Keratinocyte (primary cell): ENCODE results near the gene CEP85L. TPM values are rescaled to one million over a fixed set of nuclear protein-coding genes. Genes with fewer than 3 reads are reported as not detected.

ENCODE experiments used
- DNase-seq: peaks from one replicate; pipeline ENCODE4 v3.0.0-alpha.2; 2011; ENCODE audit warnings: low read depth, missing footprints, low spot score
- FAIRE-seq: peaks from 2 replicates; lab custom pipeline; 2011; peaks lifted over from hg19 to GRCh38; lab: Jason Lieb, UNC
- H2AFZ ChIP-seq: 2 replicates; pipeline ENCODE4 v1.6.0; 2012; ENCODE audit warnings: low read length, control low read depth, inconsistent platforms; ENCODE audit not compliant: control insufficient read depth
- H3K27ac ChIP-seq: 2 replicates; pipeline ENCODE4 v1.5.1; 2011; ENCODE audit warnings: low read length; ENCODE audit not compliant: control insufficient read depth, insufficient read depth
- H3K27me3 ChIP-seq: 3 replicates; pipeline ENCODE4 v1.6.0; 2011; ENCODE audit warnings: low read length; ENCODE audit not compliant: control insufficient read depth, insufficient read depth; ENCODE audit errors: extremely low read depth
- H3K36me3 ChIP-seq, 2 experiments: 2 replicates in 1 of 2; 3 replicates in 1 of 2; pipeline ENCODE4 v1.5.1; 2011; ENCODE audit warnings: low read length in 2 of 2, mild to moderate bottlenecking in 1 of 2; ENCODE audit not compliant: control insufficient read depth in 2 of 2, insufficient read depth in 2 of 2; ENCODE audit errors: extremely low read depth in 1 of 2
- H3K4me1 ChIP-seq: 3 replicates; pipeline ENCODE4 v1.5.1; 2011; ENCODE audit warnings: low read length; ENCODE audit not compliant: control insufficient read depth, insufficient read depth; ENCODE audit errors: extremely low read depth
- H3K4me2 ChIP-seq: 3 replicates; pipeline ENCODE4 v1.6.0; 2011; ENCODE audit warnings: low read depth, low read length; ENCODE audit not compliant: control insufficient read depth, insufficient read depth; ENCODE audit errors: extremely low read depth
- H3K4me3 ChIP-seq, 3 experiments: fragments of 200-600 bp in 1 of 3; sonication (generic) in 1 of 3; 2 replicates in 2 of 3; 3 replicates in 1 of 3; pipeline ENCODE4 v1.5.1; 2011 to 2016; ENCODE audit warnings: low read length in 3 of 3, mild to moderate bottlenecking in 3 of 3, control low read depth in 2 of 3, inconsistent platforms in 1 of 3, low read depth in 1 of 3, mixed read lengths in 1 of 3, mixed run types in 1 of 3, moderate library complexity in 1 of 3; ENCODE audit not compliant: control insufficient read depth in 2 of 3, insufficient read depth in 2 of 3; ENCODE audit errors: extremely low read depth in 1 of 3
- H3K79me2 ChIP-seq: 2 replicates; pipeline ENCODE4 v1.6.0; 2012; ENCODE audit warnings: low read length; ENCODE audit not compliant: control insufficient read depth, insufficient read depth
- H3K9ac ChIP-seq: 3 replicates; pipeline ENCODE4 v1.6.0; 2011; ENCODE audit warnings: low read length; ENCODE audit not compliant: control insufficient read depth, insufficient read depth; ENCODE audit errors: extremely low read depth
- H3K9me1 ChIP-seq: 3 replicates; pipeline ENCODE4 v1.6.0; 2011; ENCODE audit warnings: low read length; ENCODE audit not compliant: control insufficient read depth, insufficient read depth; ENCODE audit errors: extremely low read depth
- H3K9me3 ChIP-seq: 2 replicates; pipeline ENCODE4 v1.5.1; 2012; ENCODE audit warnings: low read depth, low read length; ENCODE audit not compliant: control insufficient read depth
- H4K20me1 ChIP-seq: 3 replicates; pipeline ENCODE4 v1.6.0; 2011; ENCODE audit warnings: low read length; ENCODE audit not compliant: control insufficient read depth, insufficient read depth; ENCODE audit errors: extremely low read depth
- CTCF ChIP-seq, 3 experiments: IDR thresholded peaks in 1 of 3; conservative IDR thresholded peaks in 1 of 3; optimal IDR thresholded peaks in 1 of 3; 2 replicates in 2 of 3; 3 replicates in 1 of 3; pipeline versions ENCODE3 to v1.5.1; 2011; ENCODE audit warnings: low read length in 3 of 3, mild to moderate bottlenecking in 3 of 3, moderate library complexity in 2 of 3, control low read depth in 1 of 3, inconsistent platforms in 1 of 3; ENCODE audit not compliant: insufficient read depth in 2 of 3; ENCODE audit errors: extremely low read depth in 1 of 3
- EZH2 ChIP-seq: IDR thresholded peaks from one replicate; pipeline ENCODE4 v1.6.1; 2012; ENCODE audit warnings: inconsistent platforms, mild to moderate bottlenecking, low read length, moderate library complexity
- dilution Hi-C: fragments of 300-500 bp; cut with MboI; formaldehyde crosslinking; loops from one replicate; pipeline ENCODE4 v1.7.0; 2020; ENCODE audit warnings: low sequenced_read_pairs; ENCODE audit not compliant: extremely low pct_ligation_motif_present
- polyA plus RNA-seq, 5 experiments: library from polyadenylated mRNA; depleted of rRNA in 3 of 5; stranded (reverse) in 3 of 5; stranded (forward) in 1 of 5; unstranded in 1 of 5; fragments of >200 nt; gene quantifications; 1 replicate in 1 of 5; 2 replicates in 3 of 5; 3 replicates in 1 of 5; pipeline versions ENCODE4 v1.2.1 to v1.2.3, GENCODE V29; 2011 to 2012; ENCODE audit warnings: missing spikeins in 2 of 5, low read depth in 1 of 5, low replicate concordance in 1 of 5

CEP85L gene
- polyA plus RNA-seq, 1 donor (not counting 4 experiments of a cell fraction or from before 2014, with no cell fraction given), result 3.5 TPM

- Histone ChIP-seq H3K9me1 (no peaks in the 10 kb centered on the region), H3K9ac (no peak overlapping the region), H3K79me2 (peaks cover 13% of the 10 kb centered on the region), H3K36me3 (peaks cover 0 to 3% of the 10 kb centered on the region in 2 experiments), H4K20me1 (no peaks in the 10 kb centered on the region), H3K4me2 (no peak overlapping the region), H3K9me3 (no peaks in the 10 kb centered on the region), H3K4me1 (no peaks in the 10 kb centered on the region), H3K4me3 (no peak overlapping the region), H3K27ac (no peak overlapping the region), H2AFZ (no peak overlapping the region), H3K27me3 (no peaks in the 10 kb centered on the region)
- FAIRE-seq, result no peak
- no peak for DNase-seq
- no peak for TF ChIP-seq EZH2
- dilution Hi-C loops, result no loop called here
These were observed 34.0 kb downstream of the CEP85L start for GRCh38 chr6:118617417-118617816.

- H3K9me1 ChIP-seq, result no peaks in the 10 kb centered on the region
- H3K27me3 ChIP-seq, result no peaks in the 10 kb centered on the region
- no peak overlapping the region for H3K27ac ChIP-seq
- no peaks in the 10 kb centered on the region for H4K20me1 ChIP-seq
- no peak overlapping the region for H3K4me3 ChIP-seq
- FAIRE-seq, result no peak
- peaks cover 14% of the 10 kb centered on the region for H3K79me2 ChIP-seq
- DNase-seq, result no peak
- H3K9me3 ChIP-seq, result no peaks in the 10 kb centered on the region
- H3K9ac ChIP-seq, result no peak overlapping the region
- dilution Hi-C loops, result no loop called here
- no peak overlapping the region for H2AFZ ChIP-seq
- TF ChIP-seq CTCF (optimal IDR thresholded peaks at IDR 0.05 in 1 of 3, IDR thresholded peaks at IDR 0.05 in 1 of 3, conservative IDR thresholded peaks at IDR 0.05 in 1 of 3; ENCODE audit: extremely low read depth in 1 of 3, insufficient read depth in 2 of 3, low read length in 3 of 3), result no peak
- TF ChIP-seq EZH2, result no peak
- H3K36me3 ChIP-seq, result no peaks in the 10 kb centered on the region
- no peak overlapping the region for H3K4me2 ChIP-seq
- H3K4me1 ChIP-seq, result no peaks in the 10 kb centered on the region
These were observed 40.1 kb downstream of the CEP85L start for GRCh38 chr6:118611334-118611733.

- H3K27ac ChIP-seq, result no peak overlapping the region
- H3K9me1 ChIP-seq, result no peaks in the 10 kb centered on the region
- DNase-seq, result no peak
- no peak overlapping the region for H2AFZ ChIP-seq
- no peaks in the 10 kb centered on the region for H3K36me3 ChIP-seq
- no peaks in the 10 kb centered on the region for H4K20me1 ChIP-seq
- TF ChIP-seq EZH2 (no peak), CTCF (optimal IDR thresholded peaks at IDR 0.05 in 1 of 3, IDR thresholded peaks at IDR 0.05 in 1 of 3, conservative IDR thresholded peaks at IDR 0.05 in 1 of 3; ENCODE audit: extremely low read depth in 1 of 3, insufficient read depth in 2 of 3, low read length in 3 of 3) (no peak)
- H3K9ac ChIP-seq, result no peak overlapping the region
- dilution Hi-C loops, result no loop called here
- no peaks in the 10 kb centered on the region for H3K4me1 ChIP-seq
- FAIRE-seq, result no peak
- peaks cover 6% of the 10 kb centered on the region for H3K79me2 ChIP-seq
- H3K27me3 ChIP-seq, result no peaks in the 10 kb centered on the region
- no peaks in the 10 kb centered on the region for H3K9me3 ChIP-seq
- no peak overlapping the region for H3K4me3 ChIP-seq
- no peak overlapping the region for H3K4me2 ChIP-seq
These were observed 44.5 kb downstream of the CEP85L start for GRCh38 chr6:118606858-118607257.
